HG03108 (cell line): ENCODE data around the gene TMTC1.

Source experiments
- ATAC-seq: cut with Tn5 transposase; IDR thresholded peaks from one replicate; pipeline ENCODE4 v1.9.1; 2021; ENCODE audit warnings: moderate library complexity; ENCODE audit not compliant: unreplicated experiment

Gene TMTC1

DNA sequence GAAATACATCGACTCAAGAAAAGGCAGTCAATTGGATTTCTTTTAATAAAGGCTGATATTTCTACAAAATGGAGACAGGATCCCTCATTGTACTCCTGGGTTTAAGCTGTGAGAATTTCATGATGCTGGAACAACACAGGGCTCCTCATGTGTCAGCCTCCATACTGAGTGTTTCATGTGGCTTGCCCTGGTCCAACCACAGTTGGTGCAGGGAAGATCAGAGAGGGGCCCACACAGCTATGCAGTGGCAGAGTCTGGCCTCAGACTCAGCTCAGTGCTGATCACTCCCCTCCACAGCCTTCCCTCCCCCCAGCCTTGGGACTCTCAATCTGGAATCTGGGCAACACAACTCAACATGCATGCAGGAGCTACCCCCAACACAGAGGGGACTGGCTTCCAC lies 163.7 kb downstream of the TMTC1 start:
- ATAC-seq, result no peak

GRCh38 chr12:29617407-29617803 lies 166.3 kb downstream of the TMTC1 start:
- ATAC-seq, result no peak

DNA sequence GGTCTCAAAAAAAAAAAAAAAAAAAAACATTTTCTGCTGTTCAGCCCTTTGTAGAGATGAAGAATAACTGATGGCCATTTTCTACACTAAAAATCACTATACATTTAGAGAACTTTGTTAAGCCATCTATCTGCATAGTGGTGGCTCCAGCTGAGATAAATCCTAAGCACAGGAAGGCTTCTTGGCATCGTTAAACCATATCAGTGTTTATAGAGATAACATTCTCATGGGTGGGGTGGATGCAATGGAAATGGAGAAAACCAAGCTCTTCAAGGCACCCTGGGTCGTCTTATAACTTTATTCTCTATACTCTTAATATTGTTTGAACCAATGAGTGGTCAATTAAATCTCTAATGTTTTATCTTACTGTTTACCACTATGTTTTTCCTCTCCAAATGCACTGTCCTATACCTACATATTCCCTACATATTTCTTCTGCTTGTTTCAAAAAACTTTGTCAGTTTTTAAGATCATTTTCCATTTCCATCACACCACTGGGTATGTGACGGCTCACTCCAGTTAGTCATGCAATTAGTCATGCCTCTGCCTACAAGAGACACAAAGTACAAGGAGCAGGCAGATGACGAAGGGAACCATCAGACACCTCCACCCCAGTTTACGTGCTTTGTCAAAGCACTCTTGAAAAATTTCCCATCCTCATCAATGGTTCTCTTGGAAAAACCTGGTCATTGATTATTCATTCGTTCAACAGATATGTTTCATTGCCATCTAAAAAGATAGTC lies 166.9 kb downstream of the TMTC1 start:
- no peak for ATAC-seq

DNA sequence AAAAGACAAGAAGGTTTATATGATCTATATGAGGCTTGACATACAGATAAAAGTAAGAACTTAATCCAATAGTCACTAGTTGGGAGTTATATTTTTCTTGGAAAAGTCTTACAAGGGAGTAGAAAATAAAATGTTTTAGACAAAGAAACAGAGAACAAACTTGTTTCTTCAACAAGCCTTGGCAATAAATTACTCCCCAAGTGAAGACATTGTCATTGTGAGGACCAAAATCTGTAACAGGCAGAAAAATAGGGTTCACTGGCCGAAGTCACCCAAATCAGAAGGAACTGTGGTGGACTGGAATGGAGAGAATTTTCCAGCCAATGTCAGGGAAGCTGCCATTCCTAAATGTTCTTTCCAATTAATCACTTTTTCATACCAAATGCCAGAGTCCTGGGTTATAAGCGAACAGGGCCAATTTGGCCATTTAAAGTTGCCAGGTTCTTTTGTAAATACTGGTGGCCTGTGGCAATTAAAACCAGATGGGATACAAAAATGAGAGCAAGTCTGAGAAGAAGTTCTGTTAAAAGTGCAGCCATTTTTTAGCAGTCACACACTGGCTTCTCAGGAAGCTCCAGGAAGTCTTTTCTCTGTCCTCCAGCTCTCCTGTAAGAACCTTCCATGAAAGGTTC lies 168.9 kb downstream of the TMTC1 start:
- ATAC-seq, result no peak

DNA sequence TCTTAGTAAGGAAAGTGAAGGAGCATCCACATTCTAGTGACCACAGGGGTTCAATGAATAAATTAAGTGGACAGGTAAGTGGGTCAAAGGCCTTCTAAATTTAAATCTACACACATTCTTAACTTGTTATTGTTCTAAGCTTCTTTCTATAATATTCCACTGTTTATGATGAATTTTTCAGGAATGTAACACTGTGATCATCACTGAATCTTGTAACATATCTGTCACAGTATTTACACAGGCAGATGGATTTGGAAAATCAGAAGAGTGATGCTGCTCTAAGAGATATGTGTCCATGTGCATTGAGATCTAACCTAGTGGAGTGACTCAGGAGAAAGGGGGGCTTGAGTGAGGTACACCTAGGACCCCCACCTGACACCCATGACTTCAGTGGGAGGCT lies 170.8 kb downstream of the TMTC1 start:
- ATAC-seq, result no peak

DNA sequence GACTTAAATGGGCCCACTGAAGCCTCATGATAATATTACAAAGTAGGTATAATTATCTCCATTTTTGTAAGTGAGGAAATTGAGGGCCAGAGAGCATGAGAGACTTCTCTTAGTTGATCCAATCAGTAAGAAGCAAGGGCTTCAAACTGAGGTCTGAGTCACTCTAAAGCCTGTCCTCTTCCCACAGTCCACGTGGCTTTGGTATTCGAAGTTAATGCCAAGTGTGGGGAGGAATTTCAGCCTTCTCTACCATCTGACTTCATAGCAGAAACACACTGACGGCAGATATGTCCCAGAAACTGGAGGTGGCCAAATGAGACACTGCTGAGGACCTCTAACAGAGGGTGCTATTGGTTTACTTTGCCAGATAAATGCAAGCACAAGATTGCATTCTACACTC lies 171.8 kb downstream of the TMTC1 start:
- no peak for ATAC-seq

DNA sequence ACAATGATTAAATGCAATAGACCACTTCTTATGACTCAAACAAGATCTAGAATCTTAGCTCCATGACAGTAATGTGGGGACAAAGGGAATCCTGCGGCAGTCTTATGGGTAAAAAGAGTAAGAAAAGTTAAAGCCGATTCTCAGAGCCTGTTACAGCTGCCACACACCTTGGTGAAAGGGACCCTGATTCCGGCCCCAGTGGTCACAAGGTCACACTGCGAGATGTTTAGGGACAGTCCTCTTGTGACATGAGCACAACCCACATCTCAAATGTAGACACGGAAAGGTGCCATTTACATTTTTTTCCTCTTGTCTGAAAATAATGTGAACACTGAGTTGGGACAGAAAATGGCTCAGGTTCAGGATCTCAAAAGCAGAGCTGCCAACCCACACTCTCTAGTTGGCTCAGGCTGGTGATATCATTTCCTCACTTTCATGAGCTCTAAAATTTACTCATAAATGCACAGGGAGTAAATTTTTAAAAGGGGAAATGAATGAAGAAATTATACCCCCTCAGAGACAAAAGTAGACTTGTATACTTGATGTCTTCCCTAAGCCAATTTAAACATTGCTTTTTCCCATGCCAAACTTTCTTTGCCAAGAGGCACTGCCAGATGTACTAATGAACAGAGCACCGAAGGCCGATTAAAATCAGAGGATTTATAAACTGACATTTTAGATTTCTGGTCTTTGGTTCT lies 173.1 kb downstream of the TMTC1 start:
- no peak for ATAC-seq

DNA sequence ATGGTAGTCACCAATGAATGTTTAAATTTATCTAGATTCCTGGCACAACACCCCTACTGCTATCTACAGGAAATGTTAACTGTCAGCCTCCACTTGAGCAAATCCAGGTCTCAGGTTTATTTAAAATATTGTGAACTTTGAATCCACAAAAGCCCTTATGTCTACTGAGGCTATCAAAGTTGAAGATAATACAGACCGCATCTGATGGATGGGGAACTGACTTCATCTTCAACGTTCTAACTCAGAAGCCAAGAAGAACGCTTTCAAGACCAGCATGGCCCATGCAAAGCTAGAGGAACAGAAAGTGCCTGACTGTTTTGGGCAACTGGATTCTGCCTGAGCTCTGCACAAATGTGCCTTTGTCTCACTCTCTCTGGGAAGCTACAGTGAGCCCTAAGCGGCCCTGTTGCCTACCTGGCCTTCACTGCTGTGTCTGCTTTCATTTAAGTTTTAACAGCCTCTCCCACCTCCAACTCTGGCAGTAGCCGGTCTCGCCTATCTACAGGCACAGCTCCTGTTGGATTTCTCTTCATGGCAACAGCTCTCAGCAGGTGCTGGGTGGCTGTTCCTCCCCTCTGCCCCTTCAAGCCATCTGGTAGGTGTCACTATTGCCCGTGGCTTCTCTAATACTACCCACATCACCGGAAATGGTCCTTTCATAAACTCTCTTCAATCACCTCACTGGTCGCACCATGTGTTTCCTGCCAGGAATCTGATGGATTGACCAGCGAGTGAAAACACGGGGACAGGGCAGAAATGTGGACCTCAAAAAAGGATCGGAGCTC lies 174.1 kb downstream of the TMTC1 start:
- ATAC-seq, result no peak

DNA sequence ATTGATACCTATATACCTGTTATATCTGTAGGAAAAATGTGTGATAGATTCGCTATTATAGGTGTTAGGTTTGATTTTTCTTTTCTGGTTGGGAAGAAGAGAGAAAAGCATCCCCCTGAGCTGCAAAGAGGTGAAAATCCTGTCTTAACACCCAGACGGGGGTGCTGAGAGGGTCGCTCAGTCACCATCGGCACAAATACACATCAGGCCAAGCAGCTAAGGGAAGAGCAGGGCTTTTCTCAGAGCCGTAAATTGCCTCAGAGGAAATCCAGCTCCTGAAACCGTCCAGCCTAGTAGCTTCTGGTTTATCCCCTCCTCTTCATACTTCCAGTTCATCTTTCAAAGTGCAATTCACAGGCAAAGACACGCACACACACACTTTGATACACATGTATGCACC lies 175.2 kb downstream of the TMTC1 start:
- ATAC-seq, result no peak

GRCh38 chr12:29599381-29599780 lies 184.4 kb downstream of the TMTC1 start:
- ATAC-seq, result no peak

GRCh38 chr12:29595071-29595755 lies 188.5 kb downstream of the TMTC1 start:
- no peak for ATAC-seq

GRCh38 chr12:29593001-29593400 lies 190.7 kb downstream of the TMTC1 start:
- no peak for ATAC-seq

GRCh38 chr12:29591140-29592020 lies 192.4 kb downstream of the TMTC1 start:
- no peak for ATAC-seq

DNA sequence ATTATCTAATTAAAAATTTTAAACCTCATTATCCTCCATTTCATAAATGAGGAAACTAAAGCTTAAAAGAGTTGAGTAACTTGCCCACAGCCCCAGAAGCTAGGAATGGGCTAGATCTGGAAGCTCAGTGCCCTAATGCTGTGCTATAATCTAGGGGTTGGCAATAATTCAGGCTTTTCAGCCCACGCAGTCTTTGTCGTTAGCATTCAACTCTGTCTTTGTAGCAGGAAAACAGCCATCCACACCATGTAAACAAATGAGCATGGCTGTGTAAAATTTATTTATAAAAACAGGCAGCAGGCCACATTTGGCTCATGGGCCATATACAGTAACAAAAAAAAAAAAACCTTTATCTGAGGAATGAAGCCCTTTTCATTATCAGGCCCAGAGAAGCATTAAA lies 193.9 kb downstream of the TMTC1 start:
- no peak for ATAC-seq

- no peak for ATAC-seq
These were observed 194.4 kb downstream of the TMTC1 start for GRCh38 chr12:29589286-29589820.

- no peak for ATAC-seq
These were observed 201.0 kb downstream of the TMTC1 start for GRCh38 chr12:29582677-29583272.

DNA sequence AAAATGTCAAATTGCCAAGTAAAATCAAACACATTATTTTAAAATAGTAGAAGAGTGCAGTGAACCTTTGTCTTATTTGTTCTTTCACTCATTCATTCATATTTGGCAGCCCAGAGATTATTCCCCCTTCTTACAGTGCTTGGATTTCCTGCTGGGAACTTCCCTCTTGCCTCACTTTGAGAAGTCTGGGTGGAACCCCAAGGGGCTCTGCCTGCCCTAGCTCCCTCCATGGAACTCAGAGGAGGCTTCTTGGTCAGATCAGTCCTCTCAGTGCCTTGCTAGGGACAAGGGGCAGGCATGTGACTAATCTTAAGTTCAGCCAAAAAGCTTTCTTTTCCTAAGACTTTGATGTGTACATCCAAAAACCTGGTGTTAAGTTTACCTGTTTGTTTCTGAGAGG lies 201.6 kb downstream of the TMTC1 start:
- ATAC-seq, result no peak

DNA sequence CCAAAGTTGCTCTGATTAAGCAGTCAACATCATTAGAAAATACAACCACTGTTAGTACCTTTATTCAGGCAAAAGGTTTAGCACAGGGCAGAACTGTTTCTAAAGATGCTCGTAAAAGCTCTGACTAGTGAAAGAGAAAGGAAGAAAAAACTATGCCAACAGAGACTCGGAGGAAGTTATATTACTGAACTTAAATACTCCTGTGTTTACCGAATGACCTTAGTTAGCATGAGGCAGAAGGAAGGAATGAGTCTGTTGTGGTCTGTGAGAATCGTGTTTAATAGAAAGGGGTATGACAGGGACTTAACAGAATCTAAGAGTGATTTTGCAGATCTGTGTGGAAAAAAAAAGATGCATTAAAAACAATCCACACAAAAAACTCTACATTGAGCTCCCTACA lies 202.1 kb downstream of the TMTC1 start:
- ATAC-seq, result no peak

DNA sequence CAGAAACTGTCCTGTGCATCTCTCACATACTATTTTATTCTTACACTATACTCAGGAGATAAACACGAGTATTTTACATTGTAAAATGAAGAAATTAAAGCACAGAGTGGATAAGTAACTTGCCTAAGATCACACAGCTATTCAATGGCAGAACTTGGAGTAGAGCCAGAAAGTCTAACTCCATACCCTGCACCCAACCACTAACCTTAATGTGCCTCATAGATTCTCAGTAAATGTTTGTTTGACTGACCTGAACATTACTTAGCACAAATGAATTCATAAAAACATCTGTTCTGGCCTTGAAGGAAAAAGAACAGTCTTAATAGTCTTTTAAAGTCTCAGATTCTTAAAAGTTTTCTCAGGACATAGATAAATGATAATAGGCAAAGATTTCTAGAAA lies 202.8 kb downstream of the TMTC1 start:
- ATAC-seq, result no peak
